GM19025 (cell line): ENCODE data around the gene TNFSF18.

Experiments
- ATAC-seq: cut with Tn5 transposase; IDR thresholded peaks from one replicate; pipeline ENCODE4 v1.9.1; 2021; ENCODE audit warnings: mild to moderate bottlenecking, low read depth, moderate library complexity; ENCODE audit not compliant: unreplicated experiment

The TNFSF18 gene

DNA sequence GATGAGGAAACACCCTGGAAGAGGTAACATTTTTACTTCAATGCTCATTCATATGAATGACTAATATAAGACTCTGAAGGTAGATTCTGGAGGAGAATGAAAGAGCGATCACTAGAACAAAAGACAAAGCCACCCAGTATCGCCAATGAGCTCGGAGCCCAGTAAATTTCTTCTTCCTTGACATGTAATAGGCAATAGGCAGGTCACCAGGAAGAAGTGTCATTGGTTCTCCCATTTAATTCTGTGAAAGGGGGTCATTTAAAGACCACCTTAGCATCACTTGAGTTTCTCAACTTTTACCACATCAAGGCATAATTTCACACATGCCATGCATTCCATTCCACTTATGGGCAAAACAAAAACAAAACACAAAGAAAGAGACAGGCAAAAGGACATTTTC lies 7.9 kb downstream of the TNFSF18 start:
- ATAC-seq, result no peak

GRCh38 chr1:173039626-173040025 lies 11.1 kb downstream of the TNFSF18 start:
- ATAC-seq, result no peak

- no peak for ATAC-seq
Measured at GRCh38 chr1:173038875-173039554, 11.7 kb downstream of the TNFSF18 start.

DNA sequence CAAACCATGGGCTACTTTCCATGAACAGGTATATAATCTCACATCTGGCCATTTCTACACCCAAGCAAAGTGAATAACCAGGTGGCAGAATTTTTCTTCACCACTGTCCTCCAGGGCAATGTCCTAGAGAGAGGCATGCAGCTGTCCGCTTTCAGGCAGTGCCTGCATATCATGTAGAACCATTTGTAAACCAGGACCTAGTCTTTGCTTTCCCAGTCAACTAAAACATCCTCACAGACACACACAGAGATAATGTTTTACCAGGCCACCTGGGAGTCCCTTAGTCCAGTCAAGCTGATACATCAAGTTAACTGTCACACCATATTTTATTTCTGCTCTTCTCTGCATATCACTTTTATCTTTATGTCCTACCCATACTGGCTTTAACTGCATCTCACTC lies 26.2 kb downstream of the TNFSF18 start:
- ATAC-seq, result no peak

DNA sequence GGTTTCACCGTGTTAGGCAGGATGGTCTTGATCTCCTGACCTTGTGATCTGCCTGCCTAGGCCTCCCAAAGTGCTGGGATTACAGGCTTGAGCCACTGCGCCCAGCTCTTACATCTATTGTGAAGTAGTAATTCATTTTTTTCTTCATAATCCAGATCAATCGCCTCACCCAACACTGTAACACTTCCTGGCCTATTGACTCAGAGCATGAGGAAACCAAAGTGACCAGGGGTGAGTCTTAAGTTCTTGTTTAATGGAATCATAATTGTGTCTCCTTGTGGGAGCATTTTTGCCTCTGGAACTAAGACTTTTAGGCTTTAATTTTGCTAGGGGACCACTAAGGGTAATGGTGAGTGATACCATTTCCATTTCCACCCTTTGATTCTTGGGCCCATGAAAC lies 27.4 kb downstream of the TNFSF18 start:
- no peak for ATAC-seq

DNA sequence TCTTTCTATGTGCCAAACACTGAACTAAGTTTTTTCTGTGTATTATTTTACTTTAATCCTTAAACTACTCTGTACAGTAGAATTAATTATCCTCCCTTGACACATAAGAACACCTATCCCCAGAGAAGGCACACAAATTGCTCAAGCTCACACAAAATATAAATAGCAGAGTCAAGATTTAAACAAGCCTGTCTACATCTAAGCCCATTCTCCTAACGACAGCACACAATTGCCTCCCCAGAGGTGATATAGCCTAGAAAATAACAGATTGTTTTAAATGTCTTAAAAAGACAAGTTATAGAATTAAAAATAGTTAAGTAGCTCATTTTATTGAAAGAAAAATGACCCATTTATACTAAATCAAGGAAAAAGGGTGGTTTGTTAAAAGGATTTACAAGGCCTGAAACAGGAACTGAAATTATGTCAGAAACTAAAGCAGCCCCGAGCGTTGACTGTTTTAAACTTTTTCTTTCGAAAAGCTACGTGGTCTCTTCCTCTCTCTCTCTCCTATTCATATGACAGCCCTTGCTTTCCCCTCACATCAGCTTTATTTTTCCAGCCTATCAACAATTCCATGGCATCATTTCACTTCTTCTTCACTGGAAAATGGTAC lies 30.5 kb downstream of the TNFSF18 start:
- ATAC-seq, result peak; percentile 89

- no peak for ATAC-seq
Measured at GRCh38 chr1:173017792-173018191, 32.9 kb downstream of the TNFSF18 start.

DNA sequence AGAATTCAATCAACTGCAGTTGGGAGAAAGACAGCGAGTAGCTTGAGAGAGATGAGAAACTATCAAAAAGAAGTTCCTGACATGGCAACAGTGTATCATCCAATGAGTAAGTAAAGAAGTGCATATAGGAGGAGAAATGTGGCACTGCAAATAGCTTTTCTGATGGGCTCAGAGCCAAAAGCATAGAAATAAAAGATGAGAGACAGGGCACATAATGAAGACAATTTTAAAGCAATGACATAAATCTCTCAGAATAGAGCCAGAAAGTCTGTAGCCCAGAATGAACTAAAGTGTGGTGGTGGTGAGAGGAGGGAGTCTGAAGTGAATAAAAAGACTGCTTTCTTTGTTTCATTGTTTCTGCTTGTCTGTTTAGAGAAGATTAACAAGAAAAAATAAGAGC lies 34.3 kb downstream of the TNFSF18 start:
- ATAC-seq, result no peak

DNA sequence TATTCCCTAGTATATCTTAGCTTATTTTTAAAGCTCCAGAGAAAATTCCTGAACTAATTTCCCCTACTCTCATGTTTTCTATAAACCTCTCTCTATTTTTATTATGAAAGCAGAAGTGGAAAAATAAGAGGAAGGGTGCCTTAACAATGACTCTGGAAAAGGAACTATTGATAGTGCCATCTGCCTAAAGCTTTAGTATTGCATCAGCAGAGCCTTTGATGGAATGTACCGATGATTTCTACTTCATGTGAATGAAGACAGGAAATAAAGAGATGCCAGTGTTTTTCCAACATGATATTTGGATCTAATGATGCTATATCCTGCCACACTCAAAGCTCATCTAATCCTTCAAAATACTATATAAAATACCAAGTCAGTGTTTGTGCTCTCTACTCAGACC lies 35.1 kb downstream of the TNFSF18 start:
- no peak for ATAC-seq

DNA sequence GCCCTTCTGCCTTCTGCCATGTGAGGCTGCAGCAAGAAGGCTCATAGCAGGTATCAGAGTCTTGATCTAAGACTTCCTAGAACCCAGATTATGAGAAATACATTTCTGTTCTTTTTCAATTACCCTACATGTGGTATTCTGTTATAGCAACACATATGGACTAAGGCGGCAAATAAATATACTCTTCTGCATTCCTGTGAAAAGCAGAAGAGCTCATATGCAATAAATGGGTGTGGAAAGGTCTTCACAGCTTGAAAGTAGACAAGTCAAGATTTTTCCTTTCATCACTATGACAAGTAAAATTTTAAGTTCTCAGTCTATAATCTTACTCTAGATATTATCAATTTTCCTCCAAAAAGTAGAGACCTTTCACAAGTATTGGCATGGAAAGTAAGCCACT lies 36.6 kb downstream of the TNFSF18 start:
- ATAC-seq, result no peak

DNA sequence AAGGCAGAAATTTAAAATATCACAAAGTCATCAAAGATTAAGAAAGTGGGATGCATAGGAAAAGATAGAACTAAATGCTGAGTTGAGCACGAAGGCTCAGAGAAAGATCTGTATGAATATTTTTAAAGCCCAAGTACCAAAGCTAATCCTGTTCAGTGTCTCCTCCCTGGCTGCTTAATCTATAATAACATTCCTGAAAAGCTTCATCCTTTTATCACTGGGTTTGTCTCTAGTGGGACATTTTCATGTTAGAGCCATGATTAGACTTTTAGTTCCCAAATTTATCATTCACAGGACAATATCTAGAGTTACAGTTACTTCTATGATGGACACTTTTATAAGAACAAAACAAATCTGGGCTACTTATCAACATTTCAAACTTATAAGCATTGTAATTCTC lies 38.6 kb downstream of the TNFSF18 start:
- ATAC-seq, result no peak

DNA sequence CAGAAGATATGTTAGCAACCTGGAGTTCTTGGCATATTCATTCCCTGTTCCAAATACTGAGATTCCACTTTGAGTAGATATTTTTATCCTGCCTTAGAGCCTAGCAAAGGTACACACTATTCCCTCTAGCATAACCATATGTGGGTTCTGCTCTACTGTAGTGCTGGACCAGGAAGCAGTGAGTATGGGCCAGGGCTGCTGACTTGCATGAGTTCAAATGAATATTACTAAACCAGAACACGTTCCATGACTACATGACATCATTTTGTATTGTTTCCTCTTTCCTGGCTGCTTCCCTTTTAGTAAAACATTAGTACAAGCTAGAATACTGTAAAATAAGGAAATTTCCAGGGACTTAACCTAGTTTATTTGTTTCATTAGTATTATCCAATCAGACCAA lies 41.1 kb downstream of the TNFSF18 start:
- no peak for ATAC-seq

DNA sequence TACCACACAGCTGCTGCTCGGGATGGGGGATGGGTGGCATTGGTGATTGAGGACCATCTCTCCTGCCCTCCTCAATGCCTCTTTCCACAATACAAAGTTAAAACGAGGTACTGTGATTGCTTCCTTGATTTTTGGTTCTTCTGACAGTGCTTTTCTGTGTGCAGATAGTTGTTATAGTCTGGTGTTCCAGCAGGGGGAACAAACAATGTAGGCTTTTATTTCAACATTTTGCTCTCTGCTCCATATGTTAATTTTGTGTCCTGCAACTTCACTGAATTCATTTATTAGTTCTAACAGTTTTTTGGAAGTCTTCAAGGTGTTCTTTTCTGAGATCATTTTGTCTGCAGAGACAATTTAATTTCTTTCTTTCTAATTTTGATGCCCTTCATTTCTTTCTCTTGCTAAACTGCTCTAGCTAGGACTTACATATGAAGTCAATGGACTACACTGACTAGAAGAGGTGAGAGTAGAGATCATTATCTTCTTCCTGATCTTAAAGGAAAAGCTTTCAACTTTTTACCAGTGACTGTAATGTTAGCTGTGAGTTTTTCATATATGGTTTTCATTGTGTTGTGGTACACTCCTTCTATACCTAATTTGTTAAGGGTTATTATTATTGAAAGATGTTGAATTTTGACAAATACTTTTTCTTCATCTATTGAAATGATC lies 45.4 kb downstream of the TNFSF18 start:
- no peak for ATAC-seq

GRCh38 chr1:173002891-173003838 lies 47.6 kb downstream of the TNFSF18 start:
- ATAC-seq, result no peak

DNA sequence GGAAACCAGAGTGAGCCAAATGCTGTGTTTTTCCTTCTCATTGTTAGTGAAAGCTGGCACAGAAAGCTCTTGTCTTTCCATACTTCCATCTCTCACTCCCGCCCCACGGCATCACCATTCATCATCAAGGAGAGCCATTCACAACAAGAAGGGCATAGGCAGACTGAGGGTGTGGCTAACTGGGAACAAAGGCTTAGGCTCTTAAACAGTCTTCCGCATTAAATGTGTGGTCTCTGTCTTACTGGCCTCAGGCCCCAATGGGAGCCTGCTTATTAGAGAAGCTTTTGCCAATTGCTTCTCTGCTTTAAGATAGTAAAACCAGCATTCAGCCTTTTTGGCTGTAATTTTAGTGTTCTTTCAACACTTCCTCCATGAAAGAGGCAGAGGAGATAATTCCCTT lies 51.4 kb downstream of the TNFSF18 start:
- no peak for ATAC-seq

DNA sequence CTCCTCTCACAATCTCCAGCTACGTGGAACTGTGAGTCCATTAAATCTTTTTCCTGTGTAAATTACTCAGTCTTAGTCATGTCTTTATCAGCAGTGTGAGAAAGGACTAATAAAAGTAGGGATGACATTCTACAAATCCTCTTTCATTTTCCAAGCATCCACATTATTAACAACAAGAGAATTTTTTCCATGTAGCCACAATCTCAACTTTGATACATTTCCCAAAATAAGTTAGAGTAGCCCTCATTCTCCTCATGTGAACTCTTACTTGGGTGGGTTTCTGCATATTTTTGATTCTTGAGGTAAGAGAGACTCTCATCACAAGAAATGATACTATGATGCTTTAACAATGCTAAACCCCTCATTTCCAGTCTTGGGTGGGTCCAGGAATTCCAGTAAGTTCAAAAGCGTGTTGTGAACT lies 52.8 kb downstream of the TNFSF18 start:
- no peak for ATAC-seq

DNA sequence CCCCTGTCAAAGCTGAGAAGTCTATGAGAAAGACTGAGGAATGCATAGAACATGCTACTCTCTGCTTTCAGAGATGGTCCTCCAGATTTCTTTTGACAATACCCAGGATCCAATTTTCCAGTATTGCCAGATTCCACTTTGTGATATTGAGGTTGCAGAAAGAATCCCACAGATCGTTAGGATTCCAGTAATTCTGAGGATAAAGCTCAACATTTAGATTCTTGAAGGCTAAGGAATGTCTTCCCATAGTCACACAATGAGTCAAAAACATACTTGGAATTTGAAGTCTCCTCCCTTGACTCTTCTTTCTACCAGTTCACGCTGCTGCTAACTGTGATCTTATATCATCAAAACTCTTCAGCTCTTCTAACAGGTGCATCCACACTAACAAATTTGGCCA lies 57.1 kb downstream of the TNFSF18 start:
- no peak for ATAC-seq

- no peak for ATAC-seq
Measured at GRCh38 chr1:172991674-172992400, 58.9 kb downstream of the TNFSF18 start.

DNA sequence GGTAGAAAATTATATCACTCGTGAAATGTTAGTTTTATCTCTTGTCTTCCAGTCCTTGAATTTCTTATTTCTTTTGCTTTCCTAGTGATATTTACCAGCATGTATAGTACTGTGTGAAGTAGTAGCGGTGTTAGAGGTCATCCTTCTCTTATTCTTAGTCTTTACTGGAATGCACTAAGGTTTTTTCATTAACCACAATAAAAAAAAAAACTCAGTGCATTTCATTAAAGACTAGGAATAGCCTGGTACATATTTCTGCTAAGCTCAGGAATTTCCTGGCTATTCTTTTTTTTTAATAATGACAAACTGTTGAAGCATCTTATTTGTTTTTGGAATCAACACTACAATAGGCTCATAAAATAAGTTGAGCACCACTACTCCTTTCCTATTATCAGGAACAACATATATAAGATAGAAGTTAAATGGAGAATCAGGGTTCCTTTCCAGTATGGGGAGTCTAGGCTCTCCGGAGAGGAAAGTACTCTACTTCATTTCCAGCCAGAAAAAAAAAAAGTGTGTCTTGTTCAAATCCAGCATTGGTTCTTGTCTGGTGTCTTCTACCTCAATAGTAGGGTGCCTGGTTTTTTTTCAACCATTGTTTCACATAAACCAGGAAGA lies 60.0 kb downstream of the TNFSF18 start:
- ATAC-seq, result no peak
